ENCODE results near the gene ENGASE. TPM values are rescaled to one million over a fixed set of nuclear protein-coding genes. Genes with fewer than 3 reads are reported as not detected.

Gene ENGASE
- total RNA-seq, 4 donors from 2014 or later, result 8.3 to 46.5 (median 16.2) TPM

GRCh38 chr17:79117905-79118487 is 43.4 kb downstream of the ENGASE start:
- Histone ChIP-seq H3K4me3 (no peak overlapping the region), H3K9me3 (no peaks in the 10 kb centered on the region), H3K4me1 (peaks cover 0 to 14% (median 0%) of the 10 kb centered on the region in 3 donors), H3K27ac (no peak overlapping the region), H3K27me3 (peaks cover 60% of the 10 kb centered on the region), H3K36me3 (no peaks in the 10 kb centered on the region)
- ATAC-seq, result no peak
- 17 to 60% methylated on average over 1 to 2 of the region's 21 CpGs for WGBS, 2 donors (ENCODE audit: low coverage in 1 of 2)
- no peak for TF ChIP-seq POLR2A (IDR thresholded peaks at IDR 0.05)
- TF ChIP-seq POLR2AphosphoS5 (IDR thresholded peaks at IDR 0.05), result no peak
- no peak for TF ChIP-seq EP300 (IDR thresholded peaks at IDR 0.05)
- TF ChIP-seq CTCF (IDR thresholded peaks at IDR 0.05), result no peak

- TF ChIP-seq POLR2A (IDR thresholded peaks at IDR 0.05) (no peak), CTCF (IDR thresholded peaks at IDR 0.05) (no peak)
- Histone ChIP-seq H3K4me3 (no peak overlapping the region), H3K27me3 (peaks cover 56% of the 10 kb centered on the region), H3K9me3 (no peaks in the 10 kb centered on the region), H3K36me3 (no peaks in the 10 kb centered on the region), H3K27ac (no peak overlapping the region), H3K4me1 (peaks cover 0 to 14% (median 0%) of the 10 kb centered on the region in 3 donors)
- ATAC-seq, result no peak
- WGBS, 2 donors (ENCODE audit: low coverage in 1 of 2), result 84% methylated on average over 3 of the region's 4 CpGs; no CpG with 5 or more reads in 1 of the 2 donors
Observed at GRCh38 chr17:79118924-79119323, 44.3 kb downstream of the ENGASE start.

- no peak for TF ChIP-seq EP300 (IDR thresholded peaks at IDR 0.05)
- TF ChIP-seq POLR2AphosphoS5 (IDR thresholded peaks at IDR 0.05), result no peak
- TF ChIP-seq POLR2A (IDR thresholded peaks at IDR 0.05), result no peak
- no peak for TF ChIP-seq CTCF (IDR thresholded peaks at IDR 0.05)
- H3K36me3 ChIP-seq, result no peaks in the 10 kb centered on the region
- peaks cover 0 to 2% (median 0%) of the 10 kb centered on the region in 3 donors for H3K4me1 ChIP-seq
- H3K4me3 ChIP-seq, result no peak overlapping the region
- H3K27ac ChIP-seq, result no peak overlapping the region
- 75 to 87% methylated on average over 3 to 5 of the region's 5 CpGs for WGBS, 2 donors (ENCODE audit: low coverage in 1 of 2)
- peaks cover 0 to 4% (median 0%) of the 10 kb centered on the region in 3 donors for H3K9me3 ChIP-seq
- peaks cover 70% of the 10 kb centered on the region for H3K27me3 ChIP-seq
- no peak for ATAC-seq
Observed at GRCh38 chr17:79120259-79120658, 45.6 kb downstream of the ENGASE start.

- no peaks in the 10 kb centered on the region for H3K36me3 ChIP-seq
- peaks cover 0 to 4% (median 0%) of the 10 kb centered on the region in 3 donors for H3K9me3 ChIP-seq
- no peak for TF ChIP-seq CTCF (IDR thresholded peaks at IDR 0.05)
- 97 to 100% methylated on average over 1 to 3 of the region's 8 CpGs for whole genome bisulfite sequencing, 2 donors (ENCODE audit: low coverage in 1 of 2)
- no peak overlapping the region for H3K27ac ChIP-seq
- ATAC-seq, result no peak
- H3K27me3 ChIP-seq, result peaks cover 80% of the 10 kb centered on the region
- no peak overlapping the region for H3K4me3 ChIP-seq
- H3K4me1 ChIP-seq, result no peaks in the 10 kb centered on the region
Observed at GRCh38 chr17:79123988-79124387, 49.4 kb downstream of the ENGASE start.

DNA sequence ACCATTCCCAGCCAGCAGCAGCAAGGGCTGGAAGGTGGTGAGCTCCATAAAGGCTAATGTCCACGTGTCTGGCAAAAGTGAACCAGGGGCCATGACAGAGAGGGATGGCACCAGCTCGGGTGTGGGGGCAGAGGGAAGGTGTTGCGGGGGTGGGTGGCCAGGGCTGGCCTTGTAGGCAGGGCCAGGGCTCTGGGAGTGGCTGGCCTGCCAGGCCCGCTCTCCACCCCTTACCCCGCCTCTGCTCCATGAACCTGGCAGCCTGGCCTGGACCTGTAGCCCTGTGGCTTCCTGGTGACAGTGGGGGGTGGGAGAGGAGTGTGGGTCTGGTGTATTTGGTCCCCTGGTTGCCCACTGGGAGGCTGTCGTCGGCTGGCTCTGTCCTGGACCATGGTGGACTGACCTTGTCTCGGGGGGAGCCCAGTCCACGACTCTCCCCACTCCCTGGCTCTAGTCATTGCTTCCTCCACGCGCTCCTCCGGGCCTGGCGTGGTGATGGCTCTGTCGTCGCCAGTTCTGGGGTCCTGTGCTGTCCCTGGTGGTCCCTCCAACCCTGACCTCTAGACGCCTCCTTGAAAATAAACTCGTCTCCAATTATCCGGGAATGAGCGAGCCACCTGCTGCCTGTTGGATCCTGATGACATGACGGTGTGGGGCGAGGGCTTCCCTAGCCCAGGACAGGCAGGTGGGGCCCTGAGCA is 50.0 kb downstream of the ENGASE start:
- Histone ChIP-seq H3K4me3 (no peak overlapping the region), H3K36me3 (no peaks in the 10 kb centered on the region), H3K9me3 (peaks cover 0 to 4% (median 0%) of the 10 kb centered on the region in 3 donors), H3K4me1 (no peaks in the 10 kb centered on the region), H3K27ac (no peak overlapping the region), H3K27me3 (peaks cover 80% of the 10 kb centered on the region)
- TF ChIP-seq POLR2A (IDR thresholded peaks at IDR 0.05), result no peak
- TF ChIP-seq EP300 (IDR thresholded peaks at IDR 0.05), result no peak
- no peak for TF ChIP-seq CTCF (IDR thresholded peaks at IDR 0.05)
- no peak for TF ChIP-seq POLR2AphosphoS5 (IDR thresholded peaks at IDR 0.05)
- ATAC-seq, result no peak
- WGBS, 2 donors (ENCODE audit: low coverage in 1 of 2), result 60% methylated on average over 2 of the region's 21 CpGs; no CpG with 5 or more reads in 1 of the 2 donors
